GM18858 (cell line): ENCODE measurements around the gene APOA1.
"Not testable (repeated sequence)": the region's sequence is repeated elsewhere in the genome, so short reads cannot be mapped to it uniquely, and the experiment has no call there.

Source experiments
- ATAC-seq: cut with Tn5 transposase; IDR thresholded peaks from one replicate; pipeline ENCODE4 v1.9.1; 2021; ENCODE audit not compliant: unreplicated experiment

Gene APOA1

GRCh38 chr11:116821050-116821918 lies 16.1 kb downstream of the APOA1 start:
- ATAC-seq: no peak

GRCh38 chr11:116819049-116819448 lies 18.4 kb downstream of the APOA1 start:
- ATAC-seq: no peak

- ATAC-seq: no peak
These were observed 22.9 kb downstream of the APOA1 start for GRCh38 chr11:116814502-116814901.

GRCh38 chr11:116813781-116814471 lies 23.5 kb downstream of the APOA1 start:
- ATAC-seq: no peak

- no peak for ATAC-seq
These were observed 24.3 kb downstream of the APOA1 start for GRCh38 chr11:116813170-116813569.

GRCh38 chr11:116812109-116812508 lies 25.3 kb downstream of the APOA1 start:
- ATAC-seq: no peak

- no peak for ATAC-seq
These were observed 26.2 kb downstream of the APOA1 start for GRCh38 chr11:116811194-116811593.

GRCh38 chr11:116808262-116809175 lies 28.9 kb downstream of the APOA1 start:
- ATAC-seq: no peak

GRCh38 chr11:116807601-116808261 lies 29.7 kb downstream of the APOA1 start:
- ATAC-seq: no peak

GRCh38 chr11:116804001-116804400 lies 33.4 kb downstream of the APOA1 start:
- no peak for ATAC-seq

GRCh38 chr11:116801662-116802061 lies 35.8 kb downstream of the APOA1 start:
- not testable (repeated sequence) for ATAC-seq

GRCh38 chr11:116800610-116801009 lies 36.8 kb downstream of the APOA1 start:
- ATAC-seq: no peak

- no peak for ATAC-seq
These were observed 39.1 kb downstream of the APOA1 start for GRCh38 chr11:116798368-116798767.

GRCh38 chr11:116797816-116798215 lies 39.6 kb downstream of the APOA1 start:
- ATAC-seq: no peak

GRCh38 chr11:116796548-116796947 lies 40.9 kb downstream of the APOA1 start:
- no peak for ATAC-seq

GRCh38 chr11:116794851-116795250 lies 42.6 kb downstream of the APOA1 start:
- no peak for ATAC-seq

- no peak for ATAC-seq
These were observed 43.7 kb downstream of the APOA1 start for GRCh38 chr11:116793772-116794097.

- no peak for ATAC-seq
These were observed 44.3 kb downstream of the APOA1 start for GRCh38 chr11:116792869-116793771.

GRCh38 chr11:116792144-116792868 lies 45.1 kb downstream of the APOA1 start:
- ATAC-seq: no peak
